Measurements from ENCODE around the gene TOE1. TPM values are rescaled to one million over a fixed set of nuclear protein-coding genes. Genes with fewer than 3 reads are reported as not detected.

The TOE1 gene
- polyA plus RNA-seq, 2 donors: 4.4 to 8.0 TPM

DNA sequence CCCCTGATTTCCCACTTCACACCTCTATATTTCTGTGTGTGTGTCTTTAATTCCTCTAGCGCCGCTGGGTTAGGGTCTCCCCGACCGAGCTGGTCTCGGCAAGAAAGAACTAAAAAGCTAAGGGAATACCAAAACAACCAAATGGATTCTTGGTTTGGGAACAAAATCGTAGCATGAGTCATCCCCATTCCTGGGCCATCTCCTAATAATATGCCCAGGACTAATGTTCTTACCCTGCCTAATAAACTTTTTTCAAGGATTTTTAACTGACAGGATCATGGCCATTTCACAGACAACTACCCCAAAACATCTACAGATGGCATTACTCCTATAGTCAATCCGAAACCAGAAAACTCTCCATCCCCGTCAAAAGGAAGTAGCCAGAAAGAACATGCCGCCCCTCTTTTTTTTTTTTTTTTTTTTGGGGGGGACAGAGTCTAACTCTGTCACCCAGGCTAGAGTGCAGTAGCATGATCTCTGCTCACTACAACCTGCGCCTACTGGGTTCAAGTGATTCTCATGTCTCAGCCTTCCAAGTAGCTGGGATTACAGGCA is 17.4 kb upstream of the TOE1 start:
- H3K4me3 ChIP-seq (ENCODE audit: low read depth in 1 of 2, low read length in 2 of 2): no peak overlapping the region
- H3K9me3 ChIP-seq (ENCODE audit: control insufficient read depth in 2 of 2, insufficient read depth in 1 of 2, low read depth in 1 of 2, low read length in 1 of 2): no peaks in the 10 kb centered on the region
- H3K36me3 ChIP-seq (ENCODE audit: control insufficient read depth in 2 of 2, insufficient read depth in 2 of 2, low read length in 1 of 2): peaks cover 0 to under 1% of the 10 kb centered on the region in 2 donors
- 88 to 89% methylated on average over 10 of the region's 10 CpGs for WGBS, 2 donors
- no peak overlapping the region for H3K27ac ChIP-seq (ENCODE audit: low read depth in 2 of 2, low read length in 1 of 2)
- H3K4me1 ChIP-seq (ENCODE audit: control insufficient read depth in 2 of 2, insufficient read depth in 2 of 2, low read length in 1 of 2): peaks cover 0 to 11% of the 10 kb centered on the region in 2 donors
- H3K27me3 ChIP-seq (ENCODE audit: control insufficient read depth in 1 of 2, insufficient read depth in 2 of 2, low read length in 2 of 2): no peaks in the 10 kb centered on the region

GRCh38 chr1:45325851-45326506 is 14.0 kb upstream of the TOE1 start:
- Histone ChIP-seq H3K4me3 (ENCODE audit: low read depth in 1 of 2, low read length in 2 of 2) (no peak overlapping the region), H3K9me3 (ENCODE audit: control insufficient read depth in 2 of 2, insufficient read depth in 1 of 2, low read depth in 1 of 2, low read length in 1 of 2) (no peaks in the 10 kb centered on the region), H3K4me1 (ENCODE audit: control insufficient read depth in 2 of 2, insufficient read depth in 2 of 2, low read length in 1 of 2) (peaks cover 0 to 13% of the 10 kb centered on the region in 2 donors), H3K27ac (ENCODE audit: low read depth in 2 of 2, low read length in 1 of 2) (no peak overlapping the region), H3K27me3 (ENCODE audit: control insufficient read depth in 1 of 2, insufficient read depth in 2 of 2, low read length in 2 of 2) (no peaks in the 10 kb centered on the region), H3K36me3 (ENCODE audit: control insufficient read depth in 2 of 2, insufficient read depth in 2 of 2, low read length in 1 of 2) (peaks cover 0 to 2% of the 10 kb centered on the region in 2 donors)
- WGBS, 2 donors: 55 to 59% methylated on average over 6 of the region's 6 CpGs

DNA sequence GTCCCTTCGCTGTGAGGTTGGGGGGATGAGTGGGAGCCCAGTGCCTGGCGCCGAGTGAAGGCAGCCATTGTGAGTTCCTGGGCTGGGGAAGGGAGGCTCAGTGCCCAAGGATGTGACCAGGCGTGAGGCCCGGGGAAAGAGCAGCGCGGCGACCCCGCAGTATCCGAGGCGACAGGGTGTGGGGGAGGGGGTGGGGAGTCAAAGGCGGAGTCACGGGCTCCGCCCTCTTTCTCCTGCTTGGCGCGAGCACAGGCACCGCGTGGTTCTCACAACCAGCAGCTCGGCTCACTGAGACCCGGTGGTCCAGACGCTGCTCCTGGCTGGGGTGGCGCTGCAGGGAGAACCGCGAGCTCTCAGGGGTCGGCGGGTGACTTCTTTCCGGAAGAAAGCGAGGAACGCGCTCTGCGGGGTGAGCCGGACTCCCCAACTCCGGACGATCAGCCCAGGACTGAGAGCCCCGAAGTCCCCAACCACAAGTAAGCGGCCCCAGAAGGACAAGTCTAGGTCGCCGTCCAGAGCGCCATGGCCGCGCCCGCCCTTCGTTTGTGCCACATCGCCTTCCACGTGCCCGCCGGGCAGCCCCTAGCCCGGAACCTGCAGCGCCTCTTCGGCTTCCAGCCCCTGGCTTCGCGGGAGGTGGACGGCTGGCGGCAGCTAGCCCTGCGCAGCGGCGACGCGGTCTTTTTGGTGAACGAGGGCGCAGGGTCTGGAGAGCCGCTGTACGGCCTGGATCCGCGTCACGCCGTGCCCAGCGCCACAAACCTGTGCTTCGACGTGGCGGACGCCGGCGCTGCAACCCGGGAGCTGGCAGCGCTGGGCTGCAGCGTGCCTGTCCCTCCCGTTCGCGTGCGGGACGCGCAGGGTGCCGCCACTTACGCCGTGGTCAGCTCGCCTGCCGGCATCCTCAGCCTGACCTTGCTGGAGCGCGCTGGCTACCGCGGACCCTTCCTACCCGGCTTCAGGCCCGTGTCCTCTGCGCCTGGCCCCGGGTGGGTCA is 13.0 kb upstream of the TOE1 start, which contains the start of gene HPDL:
Gene HPDL, plus strand, starts transcription at position 269 of the 997 bp plus-strand sequence. Its CDS starts 254 bp downstream, at position 523.
- Histone ChIP-seq H3K9me3 (ENCODE audit: control insufficient read depth in 2 of 2, insufficient read depth in 1 of 2, low read depth in 1 of 2, low read length in 1 of 2) (no peaks in the 10 kb centered on the region), H3K27ac (ENCODE audit: low read depth in 2 of 2, low read length in 1 of 2) (no peak within 1 kb of the TSS), H3K27me3 (ENCODE audit: control insufficient read depth in 1 of 2, insufficient read depth in 2 of 2, low read length in 2 of 2) (no peaks in the 10 kb centered on the region), H3K4me1 (ENCODE audit: control insufficient read depth in 2 of 2, insufficient read depth in 2 of 2, low read length in 1 of 2) (peaks cover 4 to 13% of the 10 kb centered on the region in 2 donors), H3K36me3 (ENCODE audit: control insufficient read depth in 2 of 2, insufficient read depth in 2 of 2, low read length in 1 of 2) (peaks cover 0 to 9% of the 10 kb centered on the region in 2 donors), H3K4me3 (ENCODE audit: low read depth in 1 of 2, low read length in 2 of 2) (peak within 1 kb of the TSS; percentile 43 to 53)
- 5 to 9% methylated on average over 81 to 96 of the region's 96 CpGs for WGBS, 2 donors

- Histone ChIP-seq H3K4me1 (ENCODE audit: control insufficient read depth in 2 of 2, insufficient read depth in 2 of 2, low read length in 1 of 2) (peaks cover 4 to 13% of the 10 kb centered on the region in 2 donors), H3K27me3 (ENCODE audit: control insufficient read depth in 1 of 2, insufficient read depth in 2 of 2, low read length in 2 of 2) (no peaks in the 10 kb centered on the region), H3K27ac (ENCODE audit: low read depth in 2 of 2, low read length in 1 of 2) (no peak overlapping the region), H3K4me3 (ENCODE audit: low read depth in 1 of 2, low read length in 2 of 2) (peak overlapping the region; percentile 43 to 53), H3K36me3 (ENCODE audit: control insufficient read depth in 2 of 2, insufficient read depth in 2 of 2, low read length in 1 of 2) (peaks cover 0 to 14% of the 10 kb centered on the region in 2 donors), H3K9me3 (ENCODE audit: control insufficient read depth in 2 of 2, insufficient read depth in 1 of 2, low read depth in 1 of 2, low read length in 1 of 2) (no peaks in the 10 kb centered on the region)
- 63 to 70% methylated on average over 17 to 19 of the region's 19 CpGs for WGBS, 2 donors
These were observed 12.1 kb upstream of the TOE1 start for GRCh38 chr1:45327644-45328515.

GRCh38 chr1:45328680-45329079 is 11.3 kb upstream of the TOE1 start:
- H3K9me3 ChIP-seq (ENCODE audit: control insufficient read depth in 2 of 2, insufficient read depth in 1 of 2, low read depth in 1 of 2, low read length in 1 of 2): no peaks in the 10 kb centered on the region
- 62 to 64% methylated on average over 5 of the region's 5 CpGs for WGBS, 2 donors
- no peak overlapping the region for H3K27ac ChIP-seq (ENCODE audit: low read depth in 2 of 2, low read length in 1 of 2)
- no peak overlapping the region for H3K4me3 ChIP-seq (ENCODE audit: low read depth in 1 of 2, low read length in 2 of 2)
- H3K36me3 ChIP-seq (ENCODE audit: control insufficient read depth in 2 of 2, insufficient read depth in 2 of 2, low read length in 1 of 2): peaks cover 0 to 19% of the 10 kb centered on the region in 2 donors
- no peaks in the 10 kb centered on the region for H3K27me3 ChIP-seq (ENCODE audit: control insufficient read depth in 1 of 2, insufficient read depth in 2 of 2, low read length in 2 of 2)
- peaks cover 4 to 13% of the 10 kb centered on the region in 2 donors for H3K4me1 ChIP-seq (ENCODE audit: control insufficient read depth in 2 of 2, insufficient read depth in 2 of 2, low read length in 1 of 2)

GRCh38 chr1:45329445-45329844 is 10.5 kb upstream of the TOE1 start:
- H3K4me1 ChIP-seq (ENCODE audit: control insufficient read depth in 2 of 2, insufficient read depth in 2 of 2, low read length in 1 of 2): peaks cover 4 to 16% of the 10 kb centered on the region in 2 donors
- H3K27me3 ChIP-seq (ENCODE audit: control insufficient read depth in 1 of 2, insufficient read depth in 2 of 2, low read length in 2 of 2): no peaks in the 10 kb centered on the region
- WGBS, 2 donors: 58 to 70% methylated on average over 4 of the region's 4 CpGs
- H3K9me3 ChIP-seq (ENCODE audit: control insufficient read depth in 2 of 2, insufficient read depth in 1 of 2, low read depth in 1 of 2, low read length in 1 of 2): no peaks in the 10 kb centered on the region
- H3K36me3 ChIP-seq (ENCODE audit: control insufficient read depth in 2 of 2, insufficient read depth in 2 of 2, low read length in 1 of 2): peaks cover 0 to 21% of the 10 kb centered on the region in 2 donors
- peak overlapping the region in 1 of 2 donors; percentile 14 for H3K27ac ChIP-seq (ENCODE audit: low read depth in 2 of 2, low read length in 1 of 2)
- no peak overlapping the region for H3K4me3 ChIP-seq (ENCODE audit: low read depth in 1 of 2, low read length in 2 of 2)

GRCh38 chr1:45331436-45332345 is 8.3 kb upstream of the TOE1 start:
- 94 to 95% methylated on average over 18 of the region's 18 CpGs for WGBS, 2 donors
- no peaks in the 10 kb centered on the region for H3K27me3 ChIP-seq (ENCODE audit: control insufficient read depth in 1 of 2, insufficient read depth in 2 of 2, low read length in 2 of 2)
- peaks cover 0 to 21% of the 10 kb centered on the region in 2 donors for H3K36me3 ChIP-seq (ENCODE audit: control insufficient read depth in 2 of 2, insufficient read depth in 2 of 2, low read length in 1 of 2)
- H3K4me1 ChIP-seq (ENCODE audit: control insufficient read depth in 2 of 2, insufficient read depth in 2 of 2, low read length in 1 of 2): peaks cover 4 to 15% of the 10 kb centered on the region in 2 donors
- no peak overlapping the region for H3K27ac ChIP-seq (ENCODE audit: low read depth in 2 of 2, low read length in 1 of 2)
- no peaks in the 10 kb centered on the region for H3K9me3 ChIP-seq (ENCODE audit: control insufficient read depth in 2 of 2, insufficient read depth in 1 of 2, low read depth in 1 of 2, low read length in 1 of 2)
- no peak overlapping the region for H3K4me3 ChIP-seq (ENCODE audit: low read depth in 1 of 2, low read length in 2 of 2)

GRCh38 chr1:45332346-45332720 is 7.6 kb upstream of the TOE1 start:
- no peak overlapping the region for H3K27ac ChIP-seq (ENCODE audit: low read depth in 2 of 2, low read length in 1 of 2)
- 96 to 97% methylated on average over 8 to 10 of the region's 10 CpGs for WGBS, 2 donors
- peaks cover 0 to 21% of the 10 kb centered on the region in 2 donors for H3K36me3 ChIP-seq (ENCODE audit: control insufficient read depth in 2 of 2, insufficient read depth in 2 of 2, low read length in 1 of 2)
- H3K27me3 ChIP-seq (ENCODE audit: control insufficient read depth in 1 of 2, insufficient read depth in 2 of 2, low read length in 2 of 2): no peaks in the 10 kb centered on the region
- no peak overlapping the region for H3K4me3 ChIP-seq (ENCODE audit: low read depth in 1 of 2, low read length in 2 of 2)
- peaks cover 4 to 10% of the 10 kb centered on the region in 2 donors for H3K4me1 ChIP-seq (ENCODE audit: control insufficient read depth in 2 of 2, insufficient read depth in 2 of 2, low read length in 1 of 2)
- no peaks in the 10 kb centered on the region for H3K9me3 ChIP-seq (ENCODE audit: control insufficient read depth in 2 of 2, insufficient read depth in 1 of 2, low read depth in 1 of 2, low read length in 1 of 2)
